PFSK-1 (cell line): Measurements from ENCODE around the gene GIMAP8.
A peak's percentile ranks its signal among the peaks of the same experiment; 100 is the strongest.

Experiments used
- FOXP2 ChIP-seq: optimal IDR thresholded peaks from 2 replicates; pipeline ENCODE3; 2011; ENCODE audit warnings: borderline replicate concordance, control low read depth, inconsistent platforms; ENCODE audit not compliant: insufficient read depth; ENCODE audit errors: extremely low read length, extremely low read depth
- POLR2AphosphoS5 ChIP-seq: IDR thresholded peaks from 2 replicates; pipeline ENCODE4 v1.6.1; 2012; ENCODE audit warnings: low read depth, mild to moderate bottlenecking, control low read depth, low read length, moderate library complexity
- SIN3A ChIP-seq: IDR thresholded peaks from 2 replicates; pipeline ENCODE4 v1.6.1; 2012; ENCODE audit warnings: mild to moderate bottlenecking, low read length, moderate library complexity, borderline replicate concordance; ENCODE audit not compliant: insufficient read depth
- TAF1 ChIP-seq: IDR thresholded peaks from 2 replicates; pipeline ENCODE4 v1.6.1; 2012; ENCODE audit warnings: low read length, control low read depth, borderline replicate concordance; ENCODE audit not compliant: insufficient read depth
- TF ChIP-seq, protein P1 (sequence below), 2 experiments: IDR thresholded peaks; 2 replicates each; pipeline versions ENCODE4 v1.6.1 to v1.8.0; 2011 to 2012; ENCODE audit warnings: low read depth in 2 of 2, low read length in 2 of 2, control low read depth in 1 of 2, inconsistent platforms in 1 of 2, mild to moderate bottlenecking in 1 of 2, moderate library complexity in 1 of 2; ENCODE audit not compliant: insufficient read depth in 1 of 2

Gene GIMAP8

DNA sequence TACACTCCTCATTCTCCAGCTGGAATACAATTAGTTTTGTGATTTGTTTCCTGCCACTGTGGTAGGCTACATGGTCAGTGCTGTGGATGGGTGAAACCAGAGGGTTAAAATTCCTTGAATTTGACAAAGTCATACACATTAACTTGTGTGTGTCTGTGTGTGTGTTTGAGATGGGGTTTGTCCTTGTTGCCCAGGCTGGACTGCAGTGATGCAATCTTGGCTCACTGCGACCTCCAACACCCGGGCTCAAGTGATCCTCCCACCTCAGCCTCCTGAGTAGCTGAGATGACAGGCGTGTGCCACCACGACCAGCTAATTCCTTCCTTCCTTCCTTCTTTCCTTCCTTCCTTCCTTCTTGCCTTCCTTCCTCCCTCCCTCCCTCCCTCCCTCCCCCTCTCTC lies 24.8 kb upstream of the GIMAP8 start:
- no peak for TF ChIP-seq SIN3A
- TF ChIP-seq POLR2AphosphoS5: no peak
- no peak for TF ChIP-seq TAF1
- TF ChIP-seq, protein P1, sequence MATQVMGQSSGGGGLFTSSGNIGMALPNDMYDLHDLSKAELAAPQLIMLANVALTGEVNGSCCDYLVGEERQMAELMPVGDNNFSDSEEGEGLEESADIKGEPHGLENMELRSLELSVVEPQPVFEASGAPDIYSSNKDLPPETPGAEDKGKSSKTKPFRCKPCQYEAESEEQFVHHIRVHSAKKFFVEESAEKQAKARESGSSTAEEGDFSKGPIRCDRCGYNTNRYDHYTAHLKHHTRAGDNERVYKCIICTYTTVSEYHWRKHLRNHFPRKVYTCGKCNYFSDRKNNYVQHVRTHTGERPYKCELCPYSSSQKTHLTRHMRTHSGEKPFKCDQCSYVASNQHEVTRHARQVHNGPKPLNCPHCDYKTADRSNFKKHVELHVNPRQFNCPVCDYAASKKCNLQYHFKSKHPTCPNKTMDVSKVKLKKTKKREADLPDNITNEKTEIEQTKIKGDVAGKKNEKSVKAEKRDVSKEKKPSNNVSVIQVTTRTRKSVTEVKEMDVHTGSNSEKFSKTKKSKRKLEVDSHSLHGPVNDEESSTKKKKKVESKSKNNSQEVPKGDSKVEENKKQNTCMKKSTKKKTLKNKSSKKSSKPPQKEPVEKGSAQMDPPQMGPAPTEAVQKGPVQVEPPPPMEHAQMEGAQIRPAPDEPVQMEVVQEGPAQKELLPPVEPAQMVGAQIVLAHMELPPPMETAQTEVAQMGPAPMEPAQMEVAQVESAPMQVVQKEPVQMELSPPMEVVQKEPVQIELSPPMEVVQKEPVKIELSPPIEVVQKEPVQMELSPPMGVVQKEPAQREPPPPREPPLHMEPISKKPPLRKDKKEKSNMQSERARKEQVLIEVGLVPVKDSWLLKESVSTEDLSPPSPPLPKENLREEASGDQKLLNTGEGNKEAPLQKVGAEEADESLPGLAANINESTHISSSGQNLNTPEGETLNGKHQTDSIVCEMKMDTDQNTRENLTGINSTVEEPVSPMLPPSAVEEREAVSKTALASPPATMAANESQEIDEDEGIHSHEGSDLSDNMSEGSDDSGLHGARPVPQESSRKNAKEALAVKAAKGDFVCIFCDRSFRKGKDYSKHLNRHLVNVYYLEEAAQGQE (IDR thresholded peaks at IDR 0.05; ENCODE audit: insufficient read depth in 1 of 2, low read depth in 2 of 2, low read length in 2 of 2): no peak
- TF ChIP-seq FOXP2: no peak

DNA sequence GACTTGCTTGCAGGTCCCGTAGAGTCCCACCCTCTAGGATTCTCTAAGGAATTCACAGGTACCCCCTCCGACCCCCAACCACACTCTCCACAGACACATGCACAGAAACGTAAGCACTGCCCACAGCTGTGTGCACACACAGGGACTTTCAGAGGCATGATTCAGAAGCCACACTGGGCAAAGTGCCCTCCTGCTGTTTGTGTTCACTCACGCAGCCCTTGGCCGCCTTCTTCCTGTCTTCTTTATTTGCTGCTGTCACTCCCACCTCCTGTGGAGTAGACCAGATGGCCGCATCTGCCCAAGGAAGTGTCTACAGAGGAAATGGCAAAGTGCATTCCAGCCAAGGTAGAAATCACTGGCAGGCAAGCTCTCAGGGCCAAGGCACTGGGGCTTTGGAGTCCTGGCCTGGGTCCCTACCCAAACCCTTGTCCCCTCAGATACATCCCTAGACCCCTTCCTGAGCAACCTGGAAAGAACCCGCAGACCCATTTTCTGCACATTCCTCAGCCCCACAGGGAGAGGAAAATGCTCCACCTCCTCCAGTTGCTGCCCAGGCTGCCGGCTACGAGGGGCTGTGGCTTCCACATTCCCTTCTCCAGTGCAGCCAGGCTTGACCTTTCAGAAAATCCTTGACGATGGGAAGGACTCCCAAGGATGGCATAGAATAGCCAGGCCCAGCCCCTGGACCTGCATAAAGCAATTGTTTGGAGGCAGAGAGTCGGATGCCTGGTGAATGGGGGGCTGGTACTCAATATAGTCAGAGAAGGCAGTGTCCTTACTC lies 21.6 kb upstream of the GIMAP8 start:
- TF ChIP-seq, protein P1 (IDR thresholded peaks at IDR 0.05; ENCODE audit: insufficient read depth in 1 of 2, low read depth in 2 of 2, low read length in 2 of 2): no peak
- TF ChIP-seq SIN3A (peak; percentile 89; the same call in 1 of the 2 replicates), POLR2AphosphoS5 (no peak), TAF1 (no peak), FOXP2 (peak; percentile 59)

GRCh38 chr7:150429699-150430098 lies 20.7 kb upstream of the GIMAP8 start:
- TF ChIP-seq, protein P1 (IDR thresholded peaks at IDR 0.05; ENCODE audit: insufficient read depth in 1 of 2, low read depth in 2 of 2, low read length in 2 of 2): no peak
- no peak for TF ChIP-seq TAF1
- no peak for TF ChIP-seq FOXP2
- TF ChIP-seq POLR2AphosphoS5: no peak
- TF ChIP-seq SIN3A: no peak

DNA sequence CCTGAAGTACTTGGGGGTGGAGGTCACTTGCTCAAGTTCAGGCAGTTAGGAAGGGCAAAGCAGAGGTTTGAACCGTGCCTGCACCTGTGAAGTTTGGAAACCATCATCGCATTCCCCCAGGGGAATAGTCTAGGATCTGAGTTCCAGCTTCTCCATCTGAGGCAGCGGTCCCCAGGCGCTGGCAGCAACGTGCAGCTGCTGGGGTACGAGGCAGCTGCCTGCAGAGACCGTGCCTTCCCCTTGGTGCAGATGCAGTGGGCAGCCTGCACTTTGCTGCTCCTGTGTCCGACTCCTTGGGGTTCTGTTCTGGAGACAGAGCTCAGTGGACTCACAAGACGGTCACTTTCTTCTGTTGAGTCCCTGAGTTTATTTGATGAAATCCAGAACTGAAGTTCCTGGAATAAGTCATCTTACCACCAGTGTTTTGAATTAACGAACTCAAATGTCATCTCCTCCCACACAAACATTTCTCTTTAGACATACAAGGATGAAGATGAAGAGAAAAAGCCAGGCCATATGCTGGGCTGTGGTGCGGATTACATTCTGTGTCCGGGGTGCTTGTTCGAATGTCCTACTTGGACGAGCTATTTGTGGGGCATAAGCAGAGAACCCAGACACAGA lies 19.9 kb upstream of the GIMAP8 start:
- TF ChIP-seq FOXP2 (no peak), TAF1 (no peak), POLR2AphosphoS5 (no peak), SIN3A (no peak)
- TF ChIP-seq, protein P1 (IDR thresholded peaks at IDR 0.05; ENCODE audit: insufficient read depth in 1 of 2, low read depth in 2 of 2, low read length in 2 of 2): no peak
